GM19395 (cell line): ENCODE measurements around the gene CRADD.
"Not testable (repeated sequence)": the region's sequence is repeated elsewhere in the genome, so short reads cannot be mapped to it uniquely, and the experiment has no call there.

Experiments
- ATAC-seq: cut with Tn5 transposase; IDR thresholded peaks from one replicate; pipeline ENCODE4 v1.9.1; 2021; ENCODE audit warnings: mild to moderate bottlenecking, moderate library complexity; ENCODE audit not compliant: unreplicated experiment

The CRADD gene

DNA sequence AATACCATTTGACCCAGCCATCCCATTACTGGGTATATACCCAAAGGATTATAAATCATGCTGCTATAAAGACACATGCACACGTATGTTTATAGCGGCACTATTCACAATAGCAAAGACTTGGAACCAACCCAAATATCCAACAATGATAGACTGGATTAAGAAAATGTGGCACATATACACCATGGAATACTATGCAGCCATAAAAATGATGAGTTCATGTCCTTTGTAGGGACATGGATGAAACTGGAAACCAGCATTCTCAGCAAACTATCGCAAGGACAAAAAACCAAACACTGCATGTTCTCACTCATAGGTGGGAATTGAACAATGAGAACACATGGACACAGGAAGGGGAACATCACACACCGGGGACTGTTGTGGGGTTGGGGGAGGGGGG lies 104.8 kb downstream of the CRADD start:
- not testable (repeated sequence) for ATAC-seq

DNA sequence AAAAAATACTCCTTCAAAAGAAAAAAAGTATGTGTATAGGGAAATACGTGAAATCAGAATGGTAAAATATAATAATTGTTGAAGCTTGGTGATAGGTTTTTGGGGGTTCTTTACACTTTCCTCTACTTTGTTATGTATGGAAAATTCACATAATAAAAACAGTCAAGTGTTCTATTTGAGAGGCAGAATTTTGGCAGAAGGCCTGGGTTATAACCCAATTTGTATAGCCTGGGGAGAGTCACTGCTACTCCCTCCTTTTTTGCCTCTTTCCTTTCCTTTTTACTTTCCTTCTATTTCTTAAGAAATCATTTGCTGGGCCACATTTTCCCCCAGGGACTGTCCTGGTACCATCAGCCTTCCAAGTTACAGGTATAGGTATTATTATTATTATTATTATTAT lies 105.7 kb downstream of the CRADD start:
- no peak for ATAC-seq

DNA sequence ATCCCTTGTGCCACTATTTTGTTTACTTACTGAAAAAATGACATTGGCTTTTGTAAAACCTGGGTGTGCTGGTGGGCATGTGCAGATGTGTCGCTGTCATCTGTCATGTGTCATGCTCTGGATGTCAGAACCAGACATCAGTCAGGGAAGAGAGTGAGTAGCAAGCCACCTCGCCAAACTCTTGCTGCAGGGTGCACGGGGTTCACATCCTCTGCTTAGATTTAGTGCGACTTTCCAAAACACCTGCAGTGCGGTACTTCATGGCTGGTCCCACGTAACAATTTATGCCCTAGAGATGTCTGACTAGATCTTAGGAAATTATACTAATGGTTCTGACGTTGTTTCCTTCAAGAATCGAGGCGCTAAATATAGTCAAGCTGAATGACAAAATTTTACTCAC lies 106.7 kb downstream of the CRADD start:
- no peak for ATAC-seq

DNA sequence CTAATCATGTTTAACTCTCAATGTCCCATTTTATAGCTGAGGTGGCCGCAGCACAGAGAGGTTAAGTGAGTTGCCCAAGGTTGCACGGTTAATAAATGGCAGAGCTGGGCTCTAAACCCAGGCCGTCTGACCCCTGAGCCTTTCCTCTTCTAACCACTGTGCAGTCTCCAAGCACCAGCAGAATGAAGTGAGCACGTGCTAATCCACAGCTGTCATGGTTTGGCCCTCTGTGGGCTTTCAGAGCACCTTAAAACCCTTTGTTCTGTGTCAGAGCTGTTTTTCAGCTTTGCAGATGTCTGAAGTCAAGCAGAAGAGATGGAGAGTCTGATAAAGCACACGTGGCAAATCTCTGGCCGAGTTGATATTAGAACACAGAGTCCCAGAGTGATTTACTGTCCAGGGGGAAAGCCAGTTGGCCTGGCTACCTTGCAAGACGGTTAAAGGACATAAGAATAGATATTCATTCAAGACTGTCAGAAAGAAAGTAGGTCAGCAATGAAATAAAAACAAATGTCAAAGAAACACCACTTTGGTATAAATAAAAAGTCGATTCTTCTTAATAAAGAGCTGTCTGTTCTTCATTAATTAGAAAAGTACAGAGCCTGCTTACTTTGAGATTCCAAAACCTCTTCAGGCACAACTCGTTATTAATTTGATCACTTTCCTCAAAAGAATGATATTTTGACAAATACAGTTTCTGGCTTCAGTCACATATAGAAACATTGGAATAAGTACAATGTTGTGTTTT lies 107.3 kb downstream of the CRADD start:
- ATAC-seq, result no peak

DNA sequence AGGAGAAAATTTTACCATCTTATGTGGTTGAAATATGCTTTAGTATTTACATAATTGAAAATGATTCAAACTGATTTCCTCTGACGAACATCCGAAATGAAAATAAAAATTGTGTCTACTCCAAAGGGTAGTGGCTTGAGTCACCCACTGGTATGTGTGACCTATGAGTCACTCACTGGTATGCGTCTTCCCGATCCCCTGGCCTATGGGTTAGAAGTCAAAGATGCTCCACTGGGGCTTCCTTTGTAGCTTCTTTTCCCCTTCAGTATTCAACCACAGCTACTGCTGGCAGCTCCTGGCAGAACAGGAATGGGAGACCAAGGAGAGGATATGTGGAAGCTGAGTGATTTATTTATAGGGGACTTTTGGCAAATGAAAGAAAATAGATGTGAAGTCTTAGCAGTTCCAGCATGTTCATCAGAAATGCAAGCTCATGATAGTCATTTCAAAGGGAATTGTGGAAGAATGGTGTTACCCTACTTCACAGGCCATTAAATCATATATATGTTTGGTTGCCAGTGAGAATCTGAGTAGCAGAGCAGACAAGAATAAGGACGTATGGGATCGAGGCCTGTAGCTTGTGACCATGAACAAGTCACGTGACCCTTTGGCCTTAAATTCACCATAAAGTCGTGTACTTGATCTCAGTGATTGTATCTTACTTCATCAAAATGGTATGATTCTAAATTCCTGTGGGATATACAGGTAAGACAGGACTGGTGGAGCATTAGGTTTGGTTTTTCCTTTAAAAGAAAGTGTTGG lies 108.3 kb downstream of the CRADD start:
- ATAC-seq, result no peak

DNA sequence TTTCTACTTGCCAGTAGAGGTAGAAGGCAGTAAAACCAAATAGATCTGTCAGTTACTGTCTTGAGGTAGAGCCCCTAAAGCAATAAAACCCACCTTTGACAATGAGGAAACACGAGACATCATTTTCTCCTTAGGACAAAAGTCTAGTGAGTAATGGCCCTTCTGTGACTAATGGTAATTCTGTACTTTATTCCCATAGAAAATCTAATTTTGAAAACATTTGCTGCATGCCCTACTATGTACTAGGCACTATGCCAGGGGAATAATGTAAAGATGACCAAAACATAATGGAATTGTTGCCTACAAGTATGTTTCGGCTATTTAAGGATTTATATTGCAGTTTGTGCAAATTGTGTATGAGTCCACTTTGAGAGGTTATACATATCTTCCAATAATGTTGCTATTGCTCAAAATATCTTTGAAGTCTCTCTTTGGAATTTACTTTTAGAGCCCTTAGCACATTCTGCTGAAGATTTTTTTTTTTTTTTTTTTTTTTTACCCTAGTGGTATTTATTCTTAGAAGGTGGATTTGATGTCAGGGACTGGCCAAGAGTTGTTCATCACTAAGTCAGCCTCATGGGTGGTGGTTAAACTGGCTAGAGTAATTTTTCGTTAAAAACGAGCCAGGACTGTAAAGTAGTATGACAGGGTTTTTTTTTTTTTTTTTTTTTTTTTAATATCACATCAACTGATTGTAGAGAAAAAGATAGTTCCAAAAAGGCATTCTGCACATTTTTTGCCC lies 109.7 kb downstream of the CRADD start:
- no peak for ATAC-seq

DNA sequence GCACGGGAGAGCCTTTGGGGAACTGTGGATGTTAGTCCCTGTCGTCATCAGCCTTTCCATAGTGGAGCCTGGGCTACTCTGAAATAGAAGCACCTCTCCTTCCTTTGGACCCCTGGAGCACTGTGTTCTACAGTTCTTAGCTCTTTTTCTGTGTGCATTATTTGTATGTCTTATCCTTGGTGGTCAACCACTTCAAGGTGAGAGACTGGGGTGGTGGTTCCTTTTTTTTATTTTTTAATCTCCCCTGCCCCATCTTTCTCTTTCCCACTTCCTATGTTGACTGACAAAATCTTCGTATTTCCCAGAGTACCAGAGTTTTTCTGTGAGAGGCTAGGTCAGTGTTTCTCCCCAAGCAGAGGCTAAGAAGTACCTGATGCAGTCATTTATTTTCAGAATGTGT lies 111.7 kb downstream of the CRADD start:
- no peak for ATAC-seq

DNA sequence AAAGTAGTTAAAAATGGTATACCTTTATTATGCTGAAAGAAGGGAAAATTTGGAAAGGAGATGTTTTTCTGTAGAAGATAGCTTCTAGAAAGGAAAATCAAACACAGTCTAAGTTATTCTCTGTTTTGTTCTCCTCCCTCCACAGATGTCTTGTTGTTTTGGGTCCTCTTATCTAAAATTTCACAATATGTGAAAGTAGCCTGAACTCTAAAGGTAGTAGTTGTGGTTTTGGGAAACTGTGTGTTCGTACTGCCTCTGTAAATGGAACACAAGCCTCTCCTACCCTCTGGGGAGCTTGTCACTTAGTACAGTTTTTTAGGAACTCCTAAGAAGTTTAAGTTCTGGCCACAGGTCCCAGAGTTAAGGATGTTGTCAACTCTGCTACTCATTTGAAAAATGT lies 112.6 kb downstream of the CRADD start:
- ATAC-seq, result no peak

DNA sequence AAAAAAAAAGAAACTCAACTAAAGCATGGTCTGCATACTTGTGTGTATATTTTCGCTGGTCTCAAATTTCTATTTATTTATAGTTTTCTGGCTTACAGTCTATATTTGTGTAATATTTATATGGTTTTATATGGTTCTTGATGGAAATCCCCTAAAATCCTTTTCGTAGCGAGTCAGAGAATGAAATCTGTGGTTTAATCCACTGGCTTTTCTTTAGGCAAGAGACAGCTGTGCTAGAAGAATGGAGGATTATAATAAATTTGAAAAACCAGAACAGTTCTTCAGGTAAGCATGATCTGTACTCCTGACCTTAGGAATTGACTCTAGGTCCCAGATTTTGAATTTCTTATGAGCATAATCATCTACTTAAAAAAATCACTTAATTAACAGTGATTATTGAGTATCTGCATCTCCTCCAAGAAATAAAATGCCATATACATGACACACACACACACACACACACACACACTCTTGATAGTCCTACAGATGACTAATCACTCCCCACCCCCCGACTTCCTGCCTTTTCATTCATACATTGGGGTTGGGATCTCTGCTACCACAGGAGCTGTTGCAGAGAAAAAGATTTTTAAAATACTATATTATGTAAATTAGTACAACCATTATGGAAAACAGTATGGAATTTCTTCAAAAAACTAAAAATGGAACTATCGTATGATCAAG lies 113.4 kb downstream of the CRADD start:
- no peak for ATAC-seq

DNA sequence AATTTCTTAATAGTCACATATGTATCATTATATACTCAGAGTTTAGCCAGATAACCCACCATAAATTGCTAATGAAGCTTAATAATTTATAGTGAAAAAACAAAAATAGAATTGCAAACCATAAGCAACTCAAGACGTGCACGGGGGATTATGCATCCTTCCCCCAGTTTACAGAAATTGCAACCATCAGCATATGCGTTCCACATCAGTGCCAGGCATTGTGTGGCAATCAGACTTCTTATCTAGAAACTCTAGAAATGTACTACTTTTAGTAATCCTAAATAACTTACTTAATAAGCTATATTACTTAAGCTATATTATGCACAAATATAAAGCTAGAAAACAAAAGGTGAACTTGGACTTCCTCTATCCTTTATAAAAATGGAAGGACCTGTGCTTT lies 115.8 kb downstream of the CRADD start:
- ATAC-seq, result no peak

DNA sequence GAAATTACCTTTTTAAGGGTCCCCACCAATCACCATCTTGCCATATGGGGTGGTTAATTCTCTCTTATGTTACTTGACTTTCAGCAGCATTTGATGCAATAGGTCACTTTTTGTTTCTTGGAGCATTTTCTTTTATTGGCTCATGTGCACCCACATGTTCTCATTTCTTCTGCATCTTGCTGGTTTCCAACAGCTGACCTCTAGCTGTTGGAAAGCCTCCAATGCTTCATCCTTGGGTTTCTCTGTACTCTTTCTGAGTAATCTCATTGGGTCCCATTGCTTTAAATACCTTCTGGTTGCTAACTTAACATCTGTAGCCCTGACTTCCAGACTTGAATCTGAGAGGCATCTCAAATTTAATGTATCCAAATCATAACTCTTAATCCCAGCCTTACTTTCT lies 116.8 kb downstream of the CRADD start:
- no peak for ATAC-seq

DNA sequence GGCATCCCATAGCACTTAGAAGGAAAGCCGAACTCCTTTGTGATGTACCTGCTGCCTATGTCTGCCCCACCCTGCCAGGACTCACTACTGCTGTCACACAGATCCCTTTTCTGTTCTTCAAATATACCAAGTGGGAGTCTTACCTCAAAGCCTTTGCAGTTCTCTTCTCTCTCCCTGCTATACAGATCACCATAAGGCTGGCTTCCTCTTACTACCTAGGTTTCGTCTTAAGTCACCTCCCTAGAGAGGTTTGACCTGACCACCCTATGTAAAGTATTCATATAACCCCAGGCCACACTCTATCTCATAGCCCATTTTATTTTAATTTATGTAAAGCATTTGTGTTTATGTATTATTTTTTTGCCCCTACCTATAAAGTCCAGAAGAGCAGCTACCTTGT lies 117.6 kb downstream of the CRADD start:
- ATAC-seq, result no peak

DNA sequence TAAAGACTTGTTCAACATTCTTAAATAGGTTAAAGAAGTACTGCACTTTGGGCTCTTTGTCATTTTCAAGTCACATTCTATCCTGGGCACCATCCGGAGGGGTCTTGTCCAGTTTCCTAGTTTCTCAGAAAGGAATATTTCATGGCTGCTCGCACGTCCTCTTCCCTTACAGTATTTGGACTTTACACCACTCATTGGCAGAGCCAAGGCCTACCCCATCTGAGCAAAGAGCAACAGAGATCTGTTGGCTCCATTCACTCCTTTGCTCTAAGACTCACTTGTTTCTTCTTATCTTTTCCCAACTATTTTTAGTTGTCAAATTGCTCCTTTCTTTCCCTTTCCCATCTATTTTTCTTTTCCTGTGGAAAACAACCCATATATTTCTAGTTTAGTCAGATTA lies 118.2 kb downstream of the CRADD start:
- no peak for ATAC-seq

DNA sequence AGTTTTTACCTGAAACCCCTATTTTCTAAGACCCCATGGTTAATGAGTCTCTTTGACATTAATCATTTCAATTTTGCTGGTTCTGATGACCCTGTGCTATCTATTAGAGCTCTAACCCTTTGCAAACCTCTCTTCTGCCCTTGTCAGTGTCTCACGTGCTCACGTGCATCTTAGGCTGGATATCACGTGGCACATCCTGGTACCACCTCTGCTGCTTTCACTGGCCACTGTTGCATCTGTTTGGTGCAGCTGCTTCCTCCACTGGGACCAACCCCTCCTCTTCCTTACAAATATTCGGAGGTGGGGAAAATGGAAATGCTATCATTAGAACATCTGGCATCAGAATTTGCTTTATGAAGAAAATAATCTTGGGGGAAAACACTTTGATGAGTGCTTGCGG lies 119.6 kb downstream of the CRADD start:
- ATAC-seq, result no peak

DNA sequence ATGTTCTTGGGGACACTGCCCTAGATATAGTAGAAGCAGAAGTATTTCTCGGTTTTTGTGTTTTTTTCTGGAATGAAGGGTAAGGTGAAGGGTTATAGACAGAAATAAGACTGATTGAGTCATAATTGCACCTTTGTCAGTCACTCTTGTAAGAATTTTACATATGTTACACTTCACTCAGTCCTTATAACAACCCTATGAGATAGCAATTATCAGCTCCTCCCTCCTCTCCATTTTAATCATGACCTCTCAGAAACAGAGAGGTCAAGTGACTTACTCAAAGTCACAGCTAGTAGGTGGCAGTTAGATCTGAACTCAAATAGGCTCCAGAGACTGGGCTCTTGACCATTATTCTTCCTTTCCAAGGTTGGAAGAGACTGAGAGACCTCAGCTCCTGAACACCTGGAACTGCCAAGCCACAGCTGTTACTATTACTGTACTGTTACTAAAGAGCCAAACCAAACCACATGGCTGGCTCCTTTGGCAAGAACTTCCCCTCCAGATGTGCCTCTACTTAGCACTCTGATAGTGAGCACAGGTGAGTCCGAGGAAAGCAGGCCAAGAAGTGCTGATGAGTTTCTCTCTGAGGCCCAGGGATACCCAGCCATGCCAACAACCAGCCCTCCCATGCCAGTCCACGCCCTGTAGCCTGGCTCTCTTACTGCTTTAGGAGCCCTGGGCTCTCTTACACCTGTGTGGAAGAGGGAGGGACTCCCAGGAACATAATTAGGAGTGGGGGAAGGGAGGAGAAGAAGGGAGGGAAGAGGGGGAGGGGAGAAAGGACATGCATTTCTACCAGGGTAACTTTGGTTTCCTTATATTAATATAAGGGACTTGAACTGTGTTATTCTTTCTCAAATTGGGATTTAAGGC lies 121.3 kb downstream of the CRADD start:
- no peak for ATAC-seq

DNA sequence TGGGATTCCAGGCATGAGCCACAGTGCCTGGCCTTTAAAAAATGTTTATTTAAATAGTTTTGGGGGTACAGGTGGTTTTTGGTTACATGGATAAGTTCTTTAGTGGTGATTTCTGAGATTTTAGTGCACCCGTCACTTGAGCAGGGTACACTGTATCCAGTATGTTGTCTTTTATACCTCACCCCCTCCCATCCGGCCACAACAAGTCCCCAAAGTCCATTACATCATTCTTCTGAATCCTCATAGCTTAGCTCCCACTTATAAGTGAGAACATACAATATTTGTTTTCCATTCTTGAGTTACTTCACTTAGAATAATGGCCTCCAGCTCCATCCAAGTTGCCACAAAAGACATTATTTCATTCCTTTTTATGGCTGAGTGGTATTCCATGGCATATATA lies 124.5 kb downstream of the CRADD start:
- ATAC-seq, result not testable (repeated sequence)

DNA sequence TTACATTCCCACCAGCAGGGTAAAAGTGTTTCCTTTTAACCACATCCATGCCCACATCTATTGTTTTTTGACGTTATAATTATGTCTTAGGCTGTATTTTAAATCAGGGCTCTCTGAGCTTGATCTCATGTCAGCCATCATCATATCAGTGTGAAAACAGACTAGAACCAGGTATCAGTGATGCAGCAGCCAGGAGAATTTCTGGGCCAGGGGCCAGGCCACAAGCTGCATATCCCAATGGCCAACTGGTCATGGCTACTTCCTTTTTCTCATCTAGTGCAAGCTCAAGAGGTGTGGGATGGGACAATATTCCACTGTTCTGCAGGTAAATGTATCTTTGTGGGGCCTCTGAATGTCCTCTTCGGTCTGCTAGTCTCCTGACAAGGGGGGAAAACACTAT lies 125.1 kb downstream of the CRADD start:
- no peak for ATAC-seq

DNA sequence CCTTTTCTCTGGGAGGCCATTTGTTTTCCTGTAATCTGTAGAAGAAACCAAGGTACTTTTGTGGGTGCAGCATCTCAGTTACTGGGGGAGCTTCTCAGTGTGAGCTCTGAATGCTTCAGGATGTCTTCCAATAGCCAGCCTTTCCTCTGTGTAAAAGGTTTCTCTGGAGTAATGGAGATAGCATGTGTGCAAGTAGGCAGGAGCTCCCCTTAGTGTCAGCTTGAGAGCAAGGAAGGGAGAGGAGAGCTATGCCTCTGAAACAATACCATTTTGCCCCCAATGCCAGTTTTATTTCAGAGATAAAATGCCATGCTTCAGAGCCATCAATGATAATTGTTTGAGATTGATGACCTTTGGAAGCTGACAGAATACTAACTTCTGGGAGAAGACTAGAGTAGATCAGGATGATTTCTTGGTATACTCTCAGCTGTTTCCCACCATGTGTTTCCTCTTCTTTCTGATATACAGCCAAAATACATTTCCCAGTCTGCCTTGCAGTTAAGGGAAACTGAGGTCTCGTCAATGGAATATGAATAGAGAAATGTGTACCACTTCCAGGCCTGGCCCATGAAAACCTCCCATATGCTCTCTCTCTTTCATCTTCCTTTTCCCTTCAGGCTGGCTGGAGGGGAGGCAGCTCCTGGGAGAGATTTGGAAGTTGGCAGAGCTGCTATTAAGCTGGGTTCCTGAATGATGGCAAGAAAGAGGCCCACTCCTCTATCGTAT lies 125.7 kb downstream of the CRADD start:
- ATAC-seq, result no peak

DNA sequence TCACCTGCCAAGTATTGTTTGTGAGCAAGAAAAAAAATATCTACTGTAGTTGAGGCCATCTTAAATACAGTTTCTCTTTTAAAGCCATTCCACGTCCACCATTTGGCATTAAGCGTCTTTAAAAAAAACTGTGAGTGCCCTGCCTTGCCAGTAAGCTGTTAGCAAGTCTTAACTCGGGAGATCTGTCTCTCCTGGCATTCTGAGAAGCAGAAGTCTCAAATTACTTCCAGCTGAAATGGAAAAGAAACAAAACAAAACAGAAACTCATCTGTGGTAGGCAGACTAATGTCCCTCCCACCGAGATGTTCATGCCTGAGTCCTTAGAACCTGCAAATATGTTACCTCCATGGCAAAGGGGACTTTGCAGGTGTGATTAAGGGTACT lies 126.2 kb downstream of the CRADD start:
- ATAC-seq, result peak; percentile 60
